GM12878 (cell line): Measurements from ENCODE around the gene MDFIC. TPM values are rescaled to one million over a fixed set of nuclear protein-coding genes. Genes with fewer than 3 reads are reported as not detected.

Experiments
- ASH2L ChIP-seq: fragments of 300-600, 200-600 bp; sonication (generic); IDR thresholded peaks from 2 replicates; pipeline ENCODE4 v1.6.1; 2017; ENCODE audit warnings: low read depth, mild to moderate bottlenecking, borderline replicate concordance
- CBFB ChIP-seq: IDR thresholded peaks from 2 replicates; pipeline ENCODE4 v1.6.1; 2016; ENCODE audit warnings: antibody characterized with exemption, low read depth
- CHD1 ChIP-seq: IDR thresholded peaks from 2 replicates; pipeline ENCODE4 v1.6.1; 2012; ENCODE audit warnings: low read depth, low read length, improper control_type of control experiment
- ESRRA ChIP-seq: IDR thresholded peaks from 2 replicates; pipeline ENCODE4 v1.6.1; 2012; ENCODE audit warnings: mild to moderate bottlenecking, low read length, improper control_type of control experiment
- FOS ChIP-seq: IDR thresholded peaks from 3 replicates; pipeline ENCODE4 v1.6.1; 2011; ENCODE audit warnings: borderline replicate concordance; ENCODE audit not compliant: insufficient read length; ENCODE audit errors: extremely low read depth
- FOXK2 ChIP-seq: fragments of 450-650 bp; IDR thresholded peaks from 2 replicates; pipeline ENCODE4 v1.6.1; 2017; ENCODE audit warnings: mild to moderate bottlenecking, moderate library complexity
- FOXM1 ChIP-seq: IDR thresholded peaks from 2 replicates; pipeline ENCODE4 v1.6.1; 2012; ENCODE audit warnings: low read depth, mild to moderate bottlenecking, inconsistent platforms, low read length, moderate library complexity
- IRF4 ChIP-seq: IDR thresholded peaks from 2 replicates; pipeline ENCODE4 v1.6.1; 2011; ENCODE audit warnings: low read depth, low read length
- KLF5 ChIP-seq: fragments of 450-650 bp; IDR thresholded peaks from 2 replicates; pipeline ENCODE4 v1.6.1; 2014; ENCODE audit warnings: mild to moderate bottlenecking; ENCODE audit not compliant: partially characterized antibody
- MTA3 ChIP-seq: IDR thresholded peaks from 2 replicates; pipeline ENCODE4 v1.6.1; 2012; ENCODE audit warnings: low read length, inconsistent platforms, borderline replicate concordance
- MYC ChIP-seq: IDR thresholded peaks from 2 replicates; pipeline ENCODE4 v1.6.1; 2011; ENCODE audit warnings: mild to moderate bottlenecking, low read length, moderate library complexity, inconsistent platforms; ENCODE audit not compliant: insufficient read depth, insufficient replicate concordance, insufficient read length, severe bottlenecking
- NFYB ChIP-seq: IDR thresholded peaks from 2 replicates; pipeline ENCODE4 v1.6.1; 2011; ENCODE audit warnings: low read depth, mild to moderate bottlenecking, low read length, improper control_type of control experiment, moderate library complexity; ENCODE audit not compliant: insufficient read depth
- NRF1 ChIP-seq: conservative IDR thresholded peaks from 2 replicates; pipeline ENCODE4 v1.6.1; 2011; ENCODE audit warnings: mild to moderate bottlenecking, low read depth, low read length, improper control_type of control experiment
- RBBP5 ChIP-seq: fragments of 200-600 bp; sonication (generic); conservative IDR thresholded peaks from 2 replicates; pipeline ENCODE4 v1.6.1; 2016
- RCOR1 ChIP-seq: conservative IDR thresholded peaks from 2 replicates; pipeline ENCODE4 v1.6.1; 2012; ENCODE audit warnings: low read depth, low read length, improper control_type of control experiment
- SMAD5 ChIP-seq: IDR thresholded peaks from 2 replicates; pipeline ENCODE4 v1.6.1; 2016; ENCODE audit warnings: antibody characterized with exemption, low read depth
- TAF1 ChIP-seq: IDR thresholded peaks from 2 replicates; pipeline ENCODE4 v1.6.1; 2011; ENCODE audit warnings: mild to moderate bottlenecking, low read depth, low read length, borderline replicate concordance
- TARDBP ChIP-seq: IDR thresholded peaks from 2 replicates; pipeline ENCODE4 v1.6.1; 2016; ENCODE audit warnings: borderline replicate concordance
- TCF3 ChIP-seq: IDR thresholded peaks from 2 replicates; pipeline ENCODE4 v1.6.1; 2012; ENCODE audit warnings: low read depth, mild to moderate bottlenecking, low read length, borderline replicate concordance; ENCODE audit not compliant: insufficient read depth
- YBX1 ChIP-seq: fragments of 450-650 bp; IDR thresholded peaks from 2 replicates; pipeline ENCODE4 v1.6.1; 2016; ENCODE audit warnings: antibody characterized with exemption
- ZBED1 ChIP-seq: IDR thresholded peaks from 2 replicates; pipeline ENCODE4 v1.6.1; 2016; ENCODE audit warnings: borderline replicate concordance
- ZSCAN29 ChIP-seq: fragments of 450-650 bp; IDR thresholded peaks from 2 replicates; pipeline ENCODE4 v1.6.1; 2017; ENCODE audit warnings: mild to moderate bottlenecking, moderate library complexity
- polyA plus RNA-seq, 11 experiments: library from polyadenylated mRNA; depleted of rRNA in 4 of 11; unstranded in 6 of 11; stranded (reverse) in 5 of 11; fragments of >200 nt; fragmentation: Nextera tagmentation in 4 of 11; fragmentation: Illumina TruSeq in 1 of 11; extraction: Ambion mirVana in 4 of 11; extraction: Trizol in 1 of 11; gene quantifications; 1 replicate in 1 of 11; 2 replicates in 10 of 11; pipeline versions ENCODE4 v1.2.1 to v1.2.3, GENCODE V29; 2011 to 2016; ENCODE audit warnings: inconsistent platforms in 2 of 11, missing spikeins in 2 of 11, low read depth in 1 of 11
- total RNA-seq, 4 experiments: library from RNA; depleted of rRNA in 3 of 4; stranded (reverse); fragments of >200 nt in 3 of 4; fragmentation: Illumina TruSeq in 1 of 4; extraction: Trizol in 1 of 4; gene quantifications; 2 replicates each; pipeline versions ENCODE4 v1.2.1 to v1.2.3, GENCODE V29; 2013 to 2021
- TF ChIP-seq, protein P1 (sequence below): fragments of 450-650 bp; IDR thresholded peaks from 2 replicates; pipeline ENCODE4 v1.6.1; 2017; ENCODE audit warnings: mild to moderate bottlenecking, moderate library complexity
- TF ChIP-seq, protein P2 (sequence below): IDR thresholded peaks from 2 replicates; pipeline ENCODE4 v1.6.1; 2011; ENCODE audit warnings: low read depth, mild to moderate bottlenecking, low read length, moderate library complexity, borderline replicate concordance; ENCODE audit errors: extremely low read depth
- TF ChIP-seq, protein P3 (sequence below): fragments of 450-650 bp; IDR thresholded peaks from 2 replicates; pipeline ENCODE4 v1.6.1; 2017; ENCODE audit warnings: mild to moderate bottlenecking
- TF ChIP-seq, protein P4 (sequence below): fragments of 450-650 bp; IDR thresholded peaks from 2 replicates; pipeline ENCODE4 v1.6.1; 2017; ENCODE audit warnings: borderline replicate concordance

Gene MDFIC
- total and polyA plus RNA-seq, 10 of the 15 experiments (the other 5 are each of a cell fraction or from before 2014, with no cell fraction given), result 7.3 to 58.4 (median 40.0) TPM

DNA sequence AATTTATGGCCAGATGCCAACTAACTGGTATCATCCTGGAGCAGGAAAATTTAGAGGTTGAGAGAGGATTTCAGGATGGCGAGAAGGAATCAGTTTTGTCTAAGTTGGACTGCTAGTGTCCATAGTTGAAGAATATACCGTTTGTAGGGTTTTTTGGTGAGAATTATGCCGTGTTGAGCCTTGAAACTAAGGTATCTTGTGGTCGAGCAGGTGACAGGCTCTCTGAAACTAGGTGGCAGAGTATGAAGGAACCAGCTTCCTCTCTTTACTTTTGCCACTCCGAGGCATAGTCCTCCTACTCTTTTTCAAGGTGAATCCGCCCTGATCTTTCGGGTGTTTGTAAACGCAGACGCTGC lies 9.7 kb downstream of the MDFIC start (continued):
- TF ChIP-seq TAF1 (0 out of 2 replicates have a peak, but pooled peaks have one; percentile 42), NRF1 (no peak), FOXM1 (peak; percentile 71), RCOR1 (0 out of 2 replicates have a peak, but pooled peaks have one; percentile 1), CBFB (peak; percentile 87), YBX1 (no peak), ESRRA (no peak), FOXK2 (no peak), SMAD5 (0 out of 2 replicates have a peak, but pooled peaks have one; percentile 32), ZBED1 (peak; percentile 26; the same call in 1 of the 2 replicates), TCF3 (peak; percentile 79; the same call in 1 of the 2 replicates), FOS (no peak), KLF5 (no peak), MYC (no peak), NFYB (no peak), MTA3 (peak; percentile 68; the same call in 1 of the 2 replicates), TARDBP (no peak), CHD1 (0 out of 2 replicates have a peak, but pooled peaks have one; percentile 3), IRF4 (peak; percentile 46; the same call in 1 of the 2 replicates), ASH2L (0 out of 2 replicates have a peak, but pooled peaks have one; percentile 59), ZSCAN29 (peak; percentile 85), RBBP5 (no peak)
- TF ChIP-seq, protein P1, sequence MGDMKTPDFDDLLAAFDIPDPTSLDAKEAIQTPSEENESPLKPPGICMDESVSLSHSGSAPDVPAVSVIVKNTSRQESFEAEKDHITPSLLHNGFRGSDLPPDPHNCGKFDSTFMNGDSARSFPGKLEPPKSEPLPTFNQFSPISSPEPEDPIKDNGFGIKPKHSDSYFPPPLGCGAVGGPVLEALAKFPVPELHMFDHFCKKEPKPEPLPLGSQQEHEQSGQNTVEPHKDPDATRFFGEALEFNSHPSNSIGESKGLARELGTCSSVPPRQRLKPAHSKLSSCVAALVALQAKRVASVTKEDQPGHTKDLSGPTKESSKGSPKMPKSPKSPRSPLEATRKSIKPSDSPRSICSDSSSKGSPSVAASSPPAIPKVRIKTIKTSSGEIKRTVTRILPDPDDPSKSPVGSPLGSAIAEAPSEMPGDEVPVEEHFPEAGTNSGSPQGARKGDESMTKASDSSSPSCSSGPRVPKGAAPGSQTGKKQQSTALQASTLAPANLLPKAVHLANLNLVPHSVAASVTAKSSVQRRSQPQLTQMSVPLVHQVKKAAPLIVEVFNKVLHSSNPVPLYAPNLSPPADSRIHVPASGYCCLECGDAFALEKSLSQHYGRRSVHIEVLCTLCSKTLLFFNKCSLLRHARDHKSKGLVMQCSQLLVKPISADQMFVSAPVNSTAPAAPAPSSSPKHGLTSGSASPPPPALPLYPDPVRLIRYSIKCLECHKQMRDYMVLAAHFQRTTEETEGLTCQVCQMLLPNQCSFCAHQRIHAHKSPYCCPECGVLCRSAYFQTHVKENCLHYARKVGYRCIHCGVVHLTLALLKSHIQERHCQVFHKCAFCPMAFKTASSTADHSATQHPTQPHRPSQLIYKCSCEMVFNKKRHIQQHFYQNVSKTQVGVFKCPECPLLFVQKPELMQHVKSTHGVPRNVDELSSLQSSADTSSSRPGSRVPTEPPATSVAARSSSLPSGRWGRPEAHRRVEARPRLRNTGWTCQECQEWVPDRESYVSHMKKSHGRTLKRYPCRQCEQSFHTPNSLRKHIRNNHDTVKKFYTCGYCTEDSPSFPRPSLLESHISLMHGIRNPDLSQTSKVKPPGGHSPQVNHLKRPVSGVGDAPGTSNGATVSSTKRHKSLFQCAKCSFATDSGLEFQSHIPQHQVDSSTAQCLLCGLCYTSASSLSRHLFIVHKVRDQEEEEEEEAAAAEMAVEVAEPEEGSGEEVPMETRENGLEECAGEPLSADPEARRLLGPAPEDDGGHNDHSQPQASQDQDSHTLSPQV, result no peak
- TF ChIP-seq, protein P2, sequence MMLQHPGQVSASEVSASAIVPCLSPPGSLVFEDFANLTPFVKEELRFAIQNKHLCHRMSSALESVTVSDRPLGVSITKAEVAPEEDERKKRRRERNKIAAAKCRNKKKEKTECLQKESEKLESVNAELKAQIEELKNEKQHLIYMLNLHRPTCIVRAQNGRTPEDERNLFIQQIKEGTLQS, result no peak
- TF ChIP-seq, protein P3, sequence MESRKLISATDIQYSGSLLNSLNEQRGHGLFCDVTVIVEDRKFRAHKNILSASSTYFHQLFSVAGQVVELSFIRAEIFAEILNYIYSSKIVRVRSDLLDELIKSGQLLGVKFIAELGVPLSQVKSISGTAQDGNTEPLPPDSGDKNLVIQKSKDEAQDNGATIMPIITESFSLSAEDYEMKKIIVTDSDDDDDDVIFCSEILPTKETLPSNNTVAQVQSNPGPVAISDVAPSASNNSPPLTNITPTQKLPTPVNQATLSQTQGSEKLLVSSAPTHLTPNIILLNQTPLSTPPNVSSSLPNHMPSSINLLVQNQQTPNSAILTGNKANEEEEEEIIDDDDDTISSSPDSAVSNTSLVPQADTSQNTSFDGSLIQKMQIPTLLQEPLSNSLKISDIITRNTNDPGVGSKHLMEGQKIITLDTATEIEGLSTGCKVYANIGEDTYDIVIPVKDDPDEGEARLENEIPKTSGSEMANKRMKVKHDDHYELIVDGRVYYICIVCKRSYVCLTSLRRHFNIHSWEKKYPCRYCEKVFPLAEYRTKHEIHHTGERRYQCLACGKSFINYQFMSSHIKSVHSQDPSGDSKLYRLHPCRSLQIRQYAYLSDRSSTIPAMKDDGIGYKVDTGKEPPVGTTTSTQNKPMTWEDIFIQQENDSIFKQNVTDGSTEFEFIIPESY, result no peak
- TF ChIP-seq, protein P4, sequence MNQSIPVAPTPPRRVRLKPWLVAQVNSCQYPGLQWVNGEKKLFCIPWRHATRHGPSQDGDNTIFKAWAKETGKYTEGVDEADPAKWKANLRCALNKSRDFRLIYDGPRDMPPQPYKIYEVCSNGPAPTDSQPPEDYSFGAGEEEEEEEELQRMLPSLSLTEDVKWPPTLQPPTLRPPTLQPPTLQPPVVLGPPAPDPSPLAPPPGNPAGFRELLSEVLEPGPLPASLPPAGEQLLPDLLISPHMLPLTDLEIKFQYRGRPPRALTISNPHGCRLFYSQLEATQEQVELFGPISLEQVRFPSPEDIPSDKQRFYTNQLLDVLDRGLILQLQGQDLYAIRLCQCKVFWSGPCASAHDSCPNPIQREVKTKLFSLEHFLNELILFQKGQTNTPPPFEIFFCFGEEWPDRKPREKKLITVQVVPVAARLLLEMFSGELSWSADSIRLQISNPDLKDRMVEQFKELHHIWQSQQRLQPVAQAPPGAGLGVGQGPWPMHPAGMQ, result no peak
